HG03175 (cell line): ENCODE measurements around the gene SETD4.

ENCODE experiments used
- ATAC-seq: cut with Tn5 transposase; IDR thresholded peaks from one replicate; pipeline ENCODE4 v1.9.1; 2021; ENCODE audit warnings: mild to moderate bottlenecking, moderate library complexity; ENCODE audit not compliant: unreplicated experiment

Gene SETD4

DNA sequence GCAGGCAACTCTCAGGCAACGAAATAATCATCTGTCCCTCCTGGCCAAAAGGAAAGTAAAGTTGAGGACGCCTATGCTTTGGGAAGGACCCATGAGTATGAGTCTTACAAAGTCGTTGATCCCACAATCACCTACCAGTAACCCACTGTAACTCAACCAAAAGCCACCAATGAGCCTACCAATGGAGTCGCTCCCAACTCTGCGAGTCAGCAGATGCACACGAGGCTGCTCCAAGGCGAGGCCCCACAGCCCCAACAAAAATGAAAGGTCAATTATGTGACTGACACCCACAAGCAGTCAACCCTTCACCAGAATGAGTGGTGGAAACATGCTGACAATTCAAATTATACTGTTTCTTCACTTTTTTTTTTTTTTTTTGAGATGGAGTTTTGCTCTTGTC lies 12.0 kb downstream of the SETD4 start:
- no peak for ATAC-seq

DNA sequence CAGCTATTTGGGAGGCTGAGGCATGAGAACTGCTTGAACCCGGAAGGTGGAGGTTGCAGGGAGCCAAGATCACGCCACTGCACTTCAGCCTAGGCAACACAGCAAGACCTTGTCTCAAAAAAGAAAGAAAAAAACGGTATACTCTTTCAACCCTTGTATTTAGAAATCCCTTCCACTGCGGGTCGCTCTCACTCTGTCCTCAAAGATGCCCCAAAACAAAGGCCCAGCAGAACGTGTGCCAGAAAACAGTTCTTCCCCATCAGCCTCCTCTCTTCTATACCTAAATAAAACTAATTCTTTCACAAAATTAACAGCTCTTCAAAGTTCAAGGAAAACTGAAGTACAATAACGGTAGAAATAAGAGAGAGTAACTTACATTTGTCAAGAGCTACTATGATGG lies 13.2 kb downstream of the SETD4 start:
- no peak for ATAC-seq

DNA sequence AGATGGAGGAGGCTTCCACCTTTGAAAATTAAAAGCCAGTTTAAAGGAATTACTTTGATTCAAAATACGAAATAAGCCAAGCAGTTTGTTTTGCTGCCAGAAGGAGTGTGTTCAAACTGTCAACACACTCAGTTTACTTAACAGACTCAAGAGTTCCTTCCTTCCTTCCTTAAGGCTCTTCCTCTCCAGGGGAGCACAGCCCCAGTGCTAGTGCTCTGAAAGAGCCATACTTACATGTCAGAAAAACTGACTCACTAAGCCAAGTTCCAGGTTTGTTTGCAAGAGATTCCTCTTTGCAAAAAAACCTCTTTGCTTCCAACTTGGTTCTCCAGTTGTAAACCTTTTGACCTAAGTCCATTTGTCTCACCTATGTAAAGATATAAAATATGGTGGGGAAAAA lies 14.3 kb downstream of the SETD4 start:
- no peak for ATAC-seq

DNA sequence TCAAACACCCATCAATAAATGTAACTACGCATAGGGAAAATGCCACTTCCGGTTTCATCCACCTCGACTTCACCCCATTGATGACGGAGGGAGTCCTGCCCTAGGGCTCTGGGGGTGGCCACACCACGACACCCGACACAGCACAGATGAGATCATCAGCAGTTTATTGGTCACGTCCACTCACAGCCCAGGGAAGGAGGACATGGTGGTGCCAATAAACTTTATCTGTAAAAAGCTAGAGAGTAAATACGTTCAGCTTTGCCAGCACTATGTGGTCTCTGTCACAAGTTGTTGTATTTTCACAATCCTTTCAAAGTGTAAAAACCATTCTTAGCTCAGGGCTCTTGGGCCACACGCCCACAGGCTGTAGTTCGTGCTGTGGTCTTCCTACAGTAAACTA lies 16.3 kb downstream of the SETD4 start:
- ATAC-seq, result no peak

DNA sequence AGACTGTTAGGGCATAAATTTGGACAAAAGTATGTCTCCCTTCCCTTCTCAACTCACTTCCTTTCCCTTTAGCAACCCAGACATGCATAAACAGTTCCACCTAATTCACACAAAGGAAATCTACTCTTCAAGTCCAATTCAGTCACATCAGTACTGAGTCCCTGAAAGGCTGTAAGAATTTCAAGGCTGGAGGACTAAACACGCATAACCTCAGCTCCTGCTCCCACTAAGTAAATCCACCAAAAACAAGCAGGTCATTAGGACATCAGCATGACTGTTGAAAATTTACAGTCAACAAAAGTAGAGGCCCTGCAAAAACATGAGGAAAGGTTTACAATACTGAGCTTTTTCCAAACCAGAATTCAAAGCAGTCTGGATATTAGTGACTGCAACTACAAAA lies 18.4 kb downstream of the SETD4 start:
- no peak for ATAC-seq

DNA sequence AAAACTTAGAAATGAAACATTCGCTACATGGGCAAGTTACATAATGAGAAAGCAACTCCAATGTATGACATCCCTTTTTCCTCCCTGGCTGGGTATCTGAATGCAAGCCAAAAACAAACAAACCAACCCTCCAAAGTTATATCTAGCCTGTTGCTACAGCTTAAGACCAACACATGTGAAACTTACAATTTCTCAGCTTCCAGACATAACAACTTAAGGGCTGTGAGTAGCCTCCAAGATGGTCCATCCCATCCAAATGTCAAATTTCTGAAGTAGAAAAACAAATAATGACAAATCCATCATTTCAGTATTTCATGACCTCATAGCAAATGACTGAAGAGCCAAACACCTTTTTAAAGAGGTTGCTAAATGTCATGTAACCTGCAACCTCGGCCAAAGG lies 19.9 kb downstream of the SETD4 start:
- no peak for ATAC-seq

DNA sequence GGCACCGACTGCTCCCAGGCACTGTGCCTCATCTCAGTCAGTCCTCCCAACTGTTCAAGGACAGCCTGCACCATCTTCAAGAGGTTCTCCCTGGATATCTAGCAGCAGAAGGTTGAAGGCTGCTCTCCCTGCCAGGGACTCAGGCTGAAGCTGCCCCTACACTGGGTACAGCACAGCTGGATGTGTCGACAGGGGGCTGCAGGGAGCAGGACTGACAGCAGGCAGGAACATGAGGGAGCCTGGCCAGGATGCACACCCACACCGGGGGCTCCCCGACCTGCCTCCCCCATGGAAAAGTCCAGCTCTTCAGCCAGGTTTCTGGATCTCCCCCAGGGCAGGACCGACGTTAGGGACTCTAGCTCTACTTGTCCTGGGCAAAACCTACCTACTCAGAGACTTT lies 20.5 kb downstream of the SETD4 start:
- ATAC-seq, result no peak

DNA sequence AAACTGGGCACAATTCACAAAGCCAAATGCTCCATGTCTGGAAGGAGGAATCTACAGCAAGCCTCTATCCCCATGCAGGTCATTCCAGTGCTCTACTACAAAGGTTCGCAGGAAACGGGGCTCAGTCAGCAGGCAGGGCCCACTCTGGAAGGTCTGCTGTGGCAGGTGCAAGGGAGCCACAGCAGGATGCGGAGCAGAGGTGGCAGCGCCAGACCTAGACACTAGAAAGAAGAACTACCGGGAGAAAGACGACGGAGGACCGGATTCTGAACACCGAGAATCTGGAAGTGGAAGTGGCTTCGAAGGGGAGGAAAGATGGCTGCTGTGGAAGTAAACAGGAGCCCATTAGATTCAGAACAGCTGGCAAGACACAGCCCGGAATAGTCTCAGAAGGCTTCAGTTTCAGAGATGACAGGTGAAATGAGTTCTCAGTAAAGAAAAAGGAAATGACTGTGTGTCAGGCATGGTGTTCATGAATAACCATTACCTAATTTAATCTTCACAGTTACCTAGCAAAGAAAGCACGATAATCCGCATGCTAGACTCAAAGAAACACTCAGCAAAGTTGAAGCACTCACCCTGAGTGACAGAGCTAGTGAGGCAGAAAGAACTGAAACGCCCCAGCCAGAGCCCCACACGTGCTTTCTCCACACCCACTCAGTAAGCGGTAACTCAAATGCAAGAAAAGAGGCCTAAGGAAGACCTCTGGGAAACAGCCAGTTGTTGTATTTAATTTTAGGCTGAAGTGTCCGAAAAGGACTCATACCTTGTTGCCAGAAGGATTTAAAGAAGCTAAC lies 21.4 kb downstream of the SETD4 start:
- no peak for ATAC-seq

DNA sequence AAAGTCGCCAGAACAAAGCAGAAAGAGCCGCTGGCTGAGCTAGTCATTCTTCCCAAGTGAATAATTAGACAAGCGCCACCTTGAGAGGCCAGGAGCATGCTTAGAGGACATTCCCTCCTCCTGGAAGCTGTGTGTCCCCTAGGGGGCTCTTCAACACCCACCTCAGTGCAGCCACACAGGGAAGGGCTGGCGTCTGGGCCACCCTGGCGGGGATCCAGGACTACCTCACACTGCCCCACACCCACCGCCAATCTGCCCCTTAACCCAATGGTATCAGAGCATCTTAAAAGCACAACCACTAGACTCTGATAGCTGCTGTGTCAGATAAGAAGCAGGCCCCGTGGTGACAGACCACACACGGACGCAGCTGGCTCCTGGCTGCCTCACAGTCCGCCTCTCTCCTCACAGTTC lies 24.9 kb downstream of the SETD4 start:
- ATAC-seq, result no peak

DNA sequence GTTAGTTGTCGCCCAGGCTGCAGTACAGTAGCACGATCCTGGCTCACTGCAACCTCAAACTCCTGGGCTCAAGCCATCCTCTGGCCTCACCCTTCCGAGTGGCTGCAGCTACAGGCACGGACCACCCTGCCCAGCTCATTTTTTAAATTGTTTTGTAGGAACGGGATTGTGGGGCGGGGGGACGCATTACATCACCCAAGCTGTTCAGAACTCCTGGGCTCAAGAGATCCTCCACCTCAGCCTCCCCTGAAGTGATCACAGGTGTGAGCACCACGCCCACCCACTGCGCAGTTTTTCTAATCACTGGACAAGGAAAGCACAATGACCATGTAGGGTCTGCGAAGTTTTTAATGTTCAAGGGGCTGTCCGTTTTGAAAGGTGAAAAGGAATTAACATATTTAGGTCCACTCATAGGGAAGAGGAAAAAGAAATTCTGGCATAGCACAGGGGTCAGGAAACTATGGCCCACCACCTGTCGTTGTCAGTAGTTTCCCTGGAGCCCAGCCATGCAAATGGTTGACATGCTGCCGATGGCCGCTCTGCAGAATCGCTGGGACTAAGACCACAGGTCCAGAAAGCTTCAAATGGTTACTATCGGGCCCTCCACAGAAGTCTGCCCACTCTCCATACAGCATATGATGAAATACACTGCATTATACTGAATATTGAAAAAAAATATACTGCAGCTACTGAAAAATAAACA lies 26.0 kb downstream of the SETD4 start:
- ATAC-seq, result no peak

DNA sequence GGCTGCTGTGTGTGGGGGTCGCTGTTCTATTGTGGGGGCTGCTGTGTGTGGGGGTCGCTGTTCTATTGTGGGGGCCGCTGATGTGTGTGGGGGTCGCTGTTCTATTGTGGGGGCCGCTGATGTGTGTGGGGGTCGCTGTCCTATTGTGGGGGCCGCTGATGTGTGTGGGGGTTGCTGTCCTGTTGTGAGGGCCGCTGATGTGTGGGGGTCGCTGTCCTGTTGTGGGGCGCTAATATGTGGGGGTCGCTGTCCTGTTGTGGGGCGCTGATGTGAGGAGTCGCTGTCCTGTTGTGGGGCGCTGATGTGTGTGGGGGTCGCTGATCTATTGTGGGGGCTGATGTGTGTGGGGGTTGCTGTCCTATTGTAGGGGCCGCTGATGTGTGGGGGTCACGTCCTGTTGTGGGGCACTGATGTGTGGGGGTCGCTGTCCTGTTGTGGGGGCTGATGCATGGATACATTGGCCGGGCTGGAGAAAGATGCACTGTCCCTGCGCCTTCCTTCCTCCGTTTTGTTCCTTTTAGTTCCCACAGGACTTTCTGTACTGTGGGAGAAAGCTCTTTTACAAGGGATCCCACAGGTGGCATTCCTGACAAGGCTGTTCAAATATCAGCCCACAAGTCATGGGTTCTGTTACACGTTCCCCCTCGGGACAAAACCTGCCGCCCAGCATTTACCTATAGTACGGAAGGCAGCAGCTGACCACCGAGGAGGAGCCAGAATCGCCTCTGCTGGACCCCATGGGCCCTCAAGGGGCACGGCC lies 27.5 kb downstream of the SETD4 start:
- no peak for ATAC-seq

DNA sequence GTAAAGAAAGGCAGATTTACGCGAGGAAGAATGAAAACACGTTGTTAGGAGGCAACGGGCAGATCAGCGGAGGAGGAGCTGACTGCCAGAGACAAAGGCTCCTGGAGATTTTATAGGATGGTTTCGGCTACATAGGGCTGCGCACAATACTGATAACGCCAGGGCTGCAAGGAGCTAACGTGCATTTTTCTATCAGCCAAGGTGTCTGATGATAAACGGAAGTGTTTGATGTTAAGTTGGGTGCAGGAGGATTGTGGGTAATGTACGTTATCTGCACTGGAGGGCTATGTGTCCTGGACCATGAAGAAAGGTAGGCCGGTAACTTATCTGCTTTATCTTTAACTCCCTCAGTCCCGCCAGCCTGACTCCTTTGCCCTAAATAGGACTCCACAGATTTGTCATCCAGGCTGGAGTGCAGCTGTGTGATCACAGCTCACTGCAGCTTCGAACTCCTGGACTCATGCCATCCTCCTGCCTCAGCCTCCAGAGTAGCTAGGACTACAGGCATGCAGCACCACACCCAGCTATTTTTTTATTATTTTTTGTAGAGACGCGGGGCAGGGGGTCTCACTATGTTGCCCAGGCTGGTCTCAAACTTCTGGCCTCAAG lies 29.6 kb downstream of the SETD4 start:
- ATAC-seq, result no peak

DNA sequence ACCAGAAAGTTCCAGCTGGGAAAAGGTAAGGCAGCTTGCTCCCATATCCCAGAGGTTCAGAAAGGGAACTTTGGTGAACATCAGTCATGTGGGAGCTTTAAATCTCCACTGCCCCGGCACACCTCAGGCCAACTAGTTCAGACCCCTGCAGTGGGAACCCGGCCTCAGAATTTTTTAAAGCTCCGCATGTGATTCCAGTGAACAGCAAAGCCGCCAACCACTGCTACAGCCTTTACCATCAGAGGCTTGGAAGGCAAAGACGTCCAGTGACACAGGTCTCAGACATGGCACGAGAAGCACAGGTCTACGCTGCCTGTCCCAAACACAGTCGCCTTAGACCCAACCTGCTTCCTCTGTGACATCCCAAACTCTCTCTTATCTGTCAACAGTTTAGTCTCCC lies 31.0 kb downstream of the SETD4 start:
- no peak for ATAC-seq

DNA sequence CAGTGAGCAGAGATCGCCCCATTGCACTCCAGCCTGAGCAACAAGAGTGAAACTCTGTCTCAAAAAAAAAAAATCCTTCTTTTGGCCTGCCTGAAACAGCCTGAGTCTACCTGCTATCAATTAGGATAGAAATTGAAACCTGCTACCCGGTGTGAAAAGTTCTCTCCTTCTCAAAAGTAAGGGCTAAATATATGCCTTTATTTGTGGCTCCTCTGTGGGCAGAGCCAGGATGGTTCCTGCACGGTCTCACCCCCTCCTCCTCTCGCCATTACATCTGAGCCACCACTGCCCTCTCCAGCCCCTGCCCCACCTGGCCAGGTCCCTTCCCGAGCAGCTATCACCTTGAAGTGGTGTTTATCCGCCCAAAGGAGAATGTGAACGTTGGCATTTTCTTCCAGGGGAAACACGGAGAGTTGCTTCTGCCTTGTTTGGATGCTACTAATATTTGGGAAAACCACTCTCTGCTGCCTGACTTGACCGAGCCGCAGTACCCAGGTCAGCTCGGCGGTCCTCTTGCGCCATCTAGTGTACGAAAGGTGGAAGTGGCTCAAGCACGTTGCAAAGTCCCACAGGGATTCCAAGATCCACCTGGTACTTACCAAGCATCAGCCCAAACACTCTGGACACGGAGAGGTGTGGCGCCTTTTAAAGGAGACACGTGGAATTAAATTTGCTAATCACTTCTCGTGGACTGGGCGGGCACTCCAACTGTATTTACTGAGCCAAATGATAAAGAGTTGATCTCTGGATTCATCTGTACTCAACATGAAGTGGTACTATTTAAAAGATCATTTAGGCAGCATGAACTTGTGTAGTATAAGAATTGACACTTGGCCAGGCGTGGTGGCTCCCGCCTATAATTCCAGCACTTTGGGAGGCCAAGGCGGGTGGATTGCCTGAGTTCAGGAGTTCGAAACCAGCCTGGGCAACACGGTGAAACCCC lies 31.9 kb downstream of the SETD4 start:
- peak; percentile 69 for ATAC-seq

DNA sequence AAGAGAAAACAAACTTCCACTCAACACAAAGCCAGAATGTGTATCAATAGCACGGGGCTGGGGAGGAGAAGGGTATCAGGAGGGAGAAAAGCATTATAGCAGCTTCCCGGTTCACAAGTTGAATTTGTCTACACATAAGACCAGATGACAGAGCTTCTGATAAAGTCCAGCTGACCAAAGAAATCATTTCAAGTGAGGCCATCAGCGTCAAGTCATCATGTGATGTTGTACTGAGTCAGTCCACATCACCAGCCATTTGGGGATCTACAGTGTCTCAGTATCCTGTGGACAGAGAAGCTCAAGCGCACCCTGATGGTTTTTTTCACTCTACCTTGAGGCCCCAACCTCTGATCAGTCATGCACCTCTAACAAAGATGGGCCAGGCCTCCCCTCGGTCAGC lies 33.0 kb downstream of the SETD4 start:
- ATAC-seq, result no peak

DNA sequence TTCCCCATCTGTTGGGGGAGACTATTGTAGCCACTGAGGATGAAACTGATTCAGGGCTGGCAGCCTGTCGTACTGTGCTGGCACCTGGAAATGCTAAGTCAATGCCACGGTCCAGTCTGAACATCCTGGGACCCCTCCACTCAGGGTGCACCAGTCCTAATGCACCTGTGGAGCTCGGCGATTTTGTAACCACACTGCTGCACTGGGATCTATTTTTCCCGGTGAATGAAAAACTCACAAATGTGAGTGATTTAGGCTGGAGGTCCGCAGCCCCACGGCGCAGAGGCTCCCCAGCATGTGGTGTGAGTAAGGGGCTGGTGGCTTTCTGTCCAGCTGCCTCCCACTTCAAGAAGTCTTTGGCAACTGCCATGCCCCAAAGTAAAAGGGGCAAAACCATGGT lies 35.5 kb downstream of the SETD4 start:
- no peak for ATAC-seq

DNA sequence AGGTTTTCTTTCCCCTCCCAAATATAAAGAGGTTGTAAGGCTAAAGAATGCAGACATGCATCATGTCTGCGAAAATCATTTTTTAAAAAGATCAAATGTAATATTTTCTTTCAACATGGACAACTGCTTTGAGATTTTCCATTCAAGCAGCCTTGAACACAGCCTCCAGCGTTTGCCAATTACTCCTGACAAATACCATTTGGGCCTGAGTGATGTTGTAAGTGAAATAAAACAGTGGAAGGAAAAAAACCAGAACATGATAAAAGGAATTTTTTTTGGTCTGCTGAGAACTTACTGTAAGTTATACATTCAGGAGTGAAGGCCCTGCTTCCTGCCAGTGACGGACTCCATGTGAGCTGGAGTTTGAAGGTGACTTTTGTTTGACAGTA lies 37.2 kb downstream of the SETD4 start:
- ATAC-seq, result no peak

DNA sequence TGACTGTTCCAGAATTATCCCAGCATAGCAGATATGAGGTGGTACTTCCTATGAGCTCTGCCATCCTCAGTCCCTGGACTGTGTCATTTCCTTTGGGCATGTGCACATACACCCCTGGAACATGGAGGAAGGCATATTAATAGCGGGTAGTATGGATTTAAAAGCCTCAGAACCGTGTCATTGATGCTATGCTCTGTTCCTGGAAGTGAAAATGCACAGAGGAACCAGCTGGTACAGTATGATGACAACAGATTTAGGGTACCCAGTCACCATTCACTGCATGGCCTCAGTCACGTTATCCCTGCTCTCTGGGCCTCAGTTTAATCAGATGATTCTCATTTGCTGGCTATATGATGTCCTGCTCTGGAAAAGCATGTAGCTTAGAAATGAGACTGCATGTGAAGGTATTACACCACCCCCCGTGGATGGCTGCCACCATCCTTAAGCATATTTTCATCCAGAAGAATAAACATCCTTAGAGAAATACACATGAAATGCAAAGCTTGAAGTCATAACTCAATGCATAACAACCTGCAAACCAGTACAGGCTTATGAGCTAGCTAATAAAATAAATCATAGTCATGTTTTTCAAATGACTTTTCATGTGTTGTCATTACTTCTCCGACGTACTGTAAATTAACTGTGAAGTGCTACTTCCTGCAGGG lies 37.8 kb downstream of the SETD4 start:
- ATAC-seq, result no peak

DNA sequence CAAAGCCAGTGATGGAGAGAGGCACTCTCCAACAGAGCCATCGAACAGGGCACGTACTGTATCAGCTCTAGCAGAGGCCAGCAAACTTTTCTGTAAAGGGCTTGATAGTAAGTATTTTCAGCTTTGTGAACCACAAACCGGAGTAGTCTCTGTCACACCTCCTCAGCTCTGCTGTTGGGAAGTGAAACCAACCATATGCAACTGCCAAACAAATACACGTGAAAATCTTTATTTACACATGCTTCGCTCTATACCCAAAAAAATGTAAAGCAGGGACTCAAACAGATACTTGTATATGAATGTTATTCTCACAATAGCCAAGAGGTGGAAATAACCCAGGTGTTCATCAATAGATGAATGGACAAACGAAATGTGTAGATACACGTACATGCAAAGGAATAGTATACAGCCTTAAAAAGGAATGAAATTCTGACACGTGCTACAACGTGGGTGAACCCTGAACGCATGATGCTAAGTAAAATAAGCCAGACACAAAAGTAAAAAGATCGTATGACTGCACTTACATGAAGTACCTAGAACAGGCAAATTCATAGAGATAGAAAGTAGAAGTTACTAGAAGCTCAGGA lies 39.0 kb downstream of the SETD4 start:
- ATAC-seq, result no peak
